ENCODE results near the gene RNF215. TPM values are rescaled to one million over a fixed set of nuclear protein-coding genes. Genes with fewer than 3 reads are reported as not detected.
"Not testable (repeated sequence)": the region's sequence is repeated elsewhere in the genome, so short reads cannot be mapped to it uniquely, and the experiment has no call there.

RNF215 gene
- total RNA-seq, 1 experiment from 2014 or later = 26.9 TPM

DNA sequence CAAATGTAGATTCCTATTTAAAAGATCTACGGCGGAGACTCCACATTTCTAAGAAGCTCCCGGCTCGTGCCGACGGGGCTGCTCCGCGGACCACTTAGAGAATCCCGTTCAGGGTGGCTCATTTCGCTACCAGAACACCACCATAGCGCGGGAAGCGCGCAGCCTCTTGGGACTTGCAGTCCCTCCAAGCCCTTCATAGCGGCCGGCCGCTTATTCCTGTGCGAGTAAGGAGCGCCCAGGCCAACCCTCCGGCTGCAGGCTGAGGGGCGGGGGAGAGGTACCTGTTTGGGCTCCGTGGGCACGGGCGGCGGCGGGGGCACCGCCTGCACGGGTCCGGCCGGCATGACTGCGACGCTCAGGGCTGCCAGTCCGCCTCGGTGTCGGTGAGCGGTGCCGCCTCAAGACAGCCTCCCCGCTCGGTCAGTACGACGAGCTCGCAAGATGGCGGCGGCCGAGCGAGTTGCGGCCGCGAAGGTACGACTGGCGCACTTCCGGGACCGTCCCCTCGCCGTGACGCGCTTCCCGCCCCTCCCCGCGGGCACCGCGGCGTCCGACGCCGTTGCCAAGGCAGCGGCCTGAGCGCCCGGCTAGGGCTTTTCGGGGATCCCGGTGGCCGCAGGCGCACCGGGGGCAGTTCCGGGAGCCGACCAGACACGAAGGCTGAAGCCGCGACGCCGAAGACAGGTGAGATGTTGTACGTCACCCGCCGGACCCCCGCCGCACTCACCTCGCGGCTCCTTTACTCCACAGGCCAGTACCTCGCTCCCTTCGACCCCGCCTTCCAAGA lies 30.6 kb downstream of the RNF215 start, which contains the start of the genes CCDC157 and SF3A1:
CCDC157 (plus strand) TSS at position 559 of the 787 bp plus-strand sequence. CDS start 8,994 bp downstream, outside the sequence.
SF3A1 (minus strand) TSS at position 446 of the 787 bp plus-strand sequence; CDS start at position 344, 102 bp downstream.
- Histone ChIP-seq H3K36me3 (peaks cover 21% of the 10 kb centered on the region), H3K27me3 (no peaks in the 10 kb centered on the region), H3K4me3 (peak within 1 kb of the TSS; percentile 99), H3K9me3 (no peaks in the 10 kb centered on the region)
- peak; percentile 80 for DNase-seq

DNA sequence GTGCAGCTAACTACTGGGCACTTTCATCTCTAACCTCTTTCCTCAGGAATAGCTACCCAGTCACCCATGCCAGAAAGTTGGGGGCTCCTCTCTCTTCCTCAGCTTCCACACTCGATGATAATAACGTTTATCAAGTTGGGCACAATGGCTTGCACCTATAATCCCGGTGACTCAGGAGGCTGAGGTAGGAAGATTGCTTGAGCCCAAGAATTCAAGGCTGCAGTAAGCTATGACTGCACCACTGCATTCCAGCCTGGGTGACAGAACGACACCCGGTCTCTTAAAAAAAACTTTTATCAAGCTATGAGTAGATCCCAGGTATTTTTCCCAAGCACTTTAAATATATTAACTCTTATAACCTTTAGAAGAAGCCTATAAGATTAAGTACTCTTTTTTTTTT lies 32.6 kb downstream of the RNF215 start:
- Histone ChIP-seq H3K4me3 (no peak overlapping the region), H3K27me3 (no peaks in the 10 kb centered on the region), H3K9me3 (no peaks in the 10 kb centered on the region), H3K36me3 (peaks cover 39% of the 10 kb centered on the region)
- no peak for DNase-seq

DNA sequence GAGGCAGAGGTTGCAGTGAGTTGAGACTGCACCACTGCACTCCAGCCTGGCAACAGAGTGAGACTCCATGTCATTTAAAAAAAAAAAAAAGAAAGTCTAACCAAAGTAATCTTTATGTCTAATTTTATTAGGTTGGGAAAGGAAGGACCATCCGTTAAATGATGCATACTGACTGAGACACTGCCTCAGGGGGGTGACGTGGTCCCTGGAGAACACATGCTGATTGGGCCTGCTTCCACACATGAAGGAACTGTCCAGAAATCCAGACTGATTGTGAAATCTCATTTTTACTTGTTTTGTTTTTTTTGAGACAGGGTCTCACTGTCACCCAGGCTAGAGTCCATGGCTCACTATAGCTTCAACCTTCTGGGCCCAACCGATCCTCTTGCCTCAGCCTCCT lies 36.0 kb downstream of the RNF215 start:
- H3K36me3 ChIP-seq = peaks cover 71% of the 10 kb centered on the region
- DNase-seq = no peak
- H3K4me3 ChIP-seq = no peak overlapping the region
- H3K27me3 ChIP-seq = no peaks in the 10 kb centered on the region
- H3K9me3 ChIP-seq = no peaks in the 10 kb centered on the region

DNA sequence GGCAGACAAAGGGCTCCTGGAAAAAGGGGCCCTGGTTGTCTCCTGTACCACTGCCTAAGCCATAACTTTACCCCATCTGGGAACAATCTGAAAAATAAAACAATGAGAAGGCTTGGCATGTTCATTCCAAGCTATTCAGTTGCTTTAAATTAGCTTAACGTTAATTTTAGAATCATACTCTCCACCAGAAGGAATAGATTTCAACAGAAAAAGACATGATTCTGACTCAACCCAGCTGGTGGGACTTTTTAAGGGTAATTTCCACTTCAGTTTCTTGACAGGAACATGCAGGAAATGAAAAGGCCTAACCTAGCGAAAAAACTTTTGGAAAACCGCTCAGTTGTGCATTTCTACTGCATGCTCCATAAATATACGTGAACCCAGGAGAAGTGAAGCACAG lies 38.4 kb downstream of the RNF215 start:
- Histone ChIP-seq H3K9me3 (no peaks in the 10 kb centered on the region), H3K27me3 (no peaks in the 10 kb centered on the region), H3K4me3 (no peak overlapping the region), H3K36me3 (peaks cover 89% of the 10 kb centered on the region)
- DNase-seq = no peak

DNA sequence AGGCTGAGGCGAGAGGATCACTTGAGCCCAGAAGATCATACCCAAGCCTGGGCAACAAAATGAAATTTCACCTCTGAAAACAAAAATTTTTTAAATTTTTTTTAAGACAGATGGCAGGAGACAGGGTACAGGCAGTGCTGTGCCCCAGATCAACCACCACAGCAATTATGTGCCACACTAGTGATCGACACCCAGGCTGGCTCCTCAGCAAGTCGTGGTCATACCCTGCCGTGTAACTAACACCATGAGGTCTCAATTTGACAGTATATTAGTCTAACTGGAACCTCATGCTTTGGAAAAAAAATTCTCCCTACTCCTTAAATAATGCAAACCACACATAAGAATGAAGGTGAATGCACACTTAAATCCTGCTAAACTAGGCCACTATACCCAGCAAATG lies 38.8 kb downstream of the RNF215 start:
- H3K9me3 ChIP-seq = no peaks in the 10 kb centered on the region
- H3K27me3 ChIP-seq = no peaks in the 10 kb centered on the region
- DNase-seq = no peak
- H3K36me3 ChIP-seq = peaks cover 89% of the 10 kb centered on the region
- no peak overlapping the region for H3K4me3 ChIP-seq

DNA sequence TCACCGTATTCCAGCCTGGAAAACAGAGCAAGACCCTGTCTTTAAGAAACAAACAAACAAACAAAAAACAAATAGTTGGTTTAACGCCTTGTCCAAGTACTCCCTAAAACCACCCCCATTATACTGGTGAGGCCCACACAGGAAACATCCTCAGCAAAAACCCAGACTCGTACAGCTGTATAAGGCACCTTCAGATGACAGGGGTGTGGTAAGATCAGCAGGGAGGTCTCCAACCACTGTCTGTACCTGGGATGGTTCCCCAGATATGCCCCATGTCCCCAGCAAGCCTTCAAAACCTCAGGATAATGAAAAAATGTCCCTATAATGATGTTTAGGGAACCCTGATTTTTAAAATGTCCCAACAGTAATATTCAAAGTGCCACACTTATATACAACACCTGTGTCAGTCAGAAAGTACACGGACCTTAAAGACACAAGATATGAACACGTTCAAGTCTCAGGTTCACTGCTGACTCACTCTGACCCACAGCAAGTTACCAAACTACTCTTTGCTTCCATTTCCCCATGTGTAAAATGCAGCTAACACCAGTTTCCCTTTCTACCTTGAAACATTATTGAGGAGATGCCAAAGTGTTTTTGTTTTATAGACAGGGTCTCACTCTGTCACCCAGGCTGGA lies 39.8 kb downstream of the RNF215 start:
- Histone ChIP-seq H3K9me3 (no peaks in the 10 kb centered on the region), H3K36me3 (peaks cover 90% of the 10 kb centered on the region), H3K27me3 (no peaks in the 10 kb centered on the region), H3K4me3 (no peak overlapping the region)
- no peak for DNase-seq

DNA sequence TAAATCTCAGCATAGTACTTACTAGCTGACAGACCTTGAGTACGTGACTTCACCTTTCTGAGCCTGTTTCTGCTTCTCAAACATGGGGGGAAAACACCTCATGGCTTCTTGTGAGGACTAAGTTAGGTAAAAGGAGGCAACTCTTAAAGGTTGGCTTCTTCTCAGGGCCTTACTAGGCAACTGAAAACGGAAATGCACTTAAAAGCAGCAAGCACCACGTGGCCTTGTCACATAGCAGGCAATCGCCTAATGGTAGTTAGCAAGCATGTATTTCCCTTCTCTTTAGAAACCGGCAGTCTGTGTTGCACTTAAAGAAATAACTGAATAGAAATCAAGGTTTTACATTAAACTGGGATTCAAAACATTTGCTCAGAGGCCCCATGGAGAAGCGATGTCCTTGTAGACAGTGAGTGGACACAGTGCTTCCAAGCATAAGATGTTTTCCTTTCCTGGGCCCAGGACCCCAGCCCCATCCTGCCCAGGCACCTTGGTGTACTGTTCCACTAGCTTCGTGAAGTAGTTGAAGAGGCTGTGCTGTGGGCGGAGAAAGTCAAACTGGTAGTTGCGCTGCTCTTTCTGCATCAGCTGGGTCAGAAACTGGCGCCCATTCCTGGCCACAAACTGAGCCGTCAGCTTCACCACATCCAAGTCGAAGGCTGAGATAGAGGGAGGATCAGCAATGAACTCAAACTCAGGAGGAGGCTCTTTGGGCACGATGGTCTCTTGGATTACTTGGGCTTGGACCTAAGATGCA lies 42.6 kb downstream of the RNF215 start:
- H3K9me3 ChIP-seq = no peaks in the 10 kb centered on the region
- peaks cover 94% of the 10 kb centered on the region for H3K36me3 ChIP-seq
- DNase-seq = no peak
- H3K4me3 ChIP-seq = no peak overlapping the region
- H3K27me3 ChIP-seq = no peaks in the 10 kb centered on the region

DNA sequence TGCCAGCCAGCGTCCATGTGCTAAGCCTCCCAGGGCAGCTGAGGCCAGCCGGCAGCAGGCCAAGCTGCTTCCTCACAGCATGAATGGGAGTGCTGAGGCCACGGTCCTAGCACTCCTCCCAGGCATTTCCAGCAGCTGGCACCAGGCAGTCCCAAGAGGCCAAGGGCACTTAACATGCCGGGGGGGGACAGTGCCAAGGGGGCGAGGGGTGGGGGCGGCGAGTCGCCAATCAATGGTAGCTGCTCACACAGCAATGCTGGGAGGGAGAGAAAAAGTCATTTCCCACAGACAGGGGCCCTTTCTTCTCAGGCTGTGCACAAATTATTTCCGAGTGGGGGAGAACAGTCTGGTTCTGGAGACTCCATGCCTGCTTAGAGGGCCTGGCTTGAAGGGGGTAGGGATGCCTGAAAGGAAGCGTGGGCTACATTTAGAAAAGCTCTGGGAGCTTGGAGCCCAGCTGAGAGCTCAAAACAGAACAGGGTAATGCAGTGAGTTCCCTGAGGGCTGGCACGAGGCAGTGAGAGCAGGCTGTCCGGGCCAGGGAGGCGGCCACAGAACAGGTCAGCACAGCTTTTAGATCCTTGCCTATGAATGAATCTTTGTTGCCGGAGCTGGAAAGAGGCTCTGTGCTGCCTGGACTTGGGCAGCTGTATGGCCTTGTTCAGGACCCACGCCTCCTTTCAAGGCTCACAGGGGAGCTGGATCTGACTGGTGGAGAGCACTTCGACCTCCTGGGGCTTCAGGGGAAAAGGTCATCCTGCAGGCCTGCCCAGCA lies 46.1 kb downstream of the RNF215 start:
- H3K36me3 ChIP-seq = peaks cover 92% of the 10 kb centered on the region
- H3K27me3 ChIP-seq = no peaks in the 10 kb centered on the region
- no peak overlapping the region for H3K4me3 ChIP-seq
- peak; percentile 37 for DNase-seq
- H3K9me3 ChIP-seq = no peaks in the 10 kb centered on the region

DNA sequence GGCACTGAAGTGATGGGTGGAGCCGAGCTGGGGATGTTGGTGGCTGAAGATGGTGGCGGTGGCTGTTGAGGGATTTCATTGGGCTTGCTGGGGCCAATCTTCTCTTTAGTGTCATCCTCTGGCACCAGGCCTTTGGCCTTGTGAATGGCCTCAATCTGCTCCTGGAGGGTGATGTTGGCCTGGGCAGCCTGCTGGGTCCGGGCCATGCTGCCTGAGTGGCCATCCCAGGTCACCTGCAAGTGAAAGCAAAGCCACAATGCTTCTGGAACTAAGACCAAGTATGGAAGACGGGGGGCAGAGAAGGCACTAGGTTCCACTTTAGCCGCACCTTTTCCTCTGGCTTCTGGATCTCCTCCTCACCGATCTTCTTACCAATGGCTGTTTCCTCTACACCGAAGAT lies 48.4 kb downstream of the RNF215 start:
- DNase-seq = no peak
- Histone ChIP-seq H3K36me3 (peaks cover 92% of the 10 kb centered on the region), H3K9me3 (no peaks in the 10 kb centered on the region), H3K27me3 (no peaks in the 10 kb centered on the region), H3K4me3 (no peak overlapping the region)

DNA sequence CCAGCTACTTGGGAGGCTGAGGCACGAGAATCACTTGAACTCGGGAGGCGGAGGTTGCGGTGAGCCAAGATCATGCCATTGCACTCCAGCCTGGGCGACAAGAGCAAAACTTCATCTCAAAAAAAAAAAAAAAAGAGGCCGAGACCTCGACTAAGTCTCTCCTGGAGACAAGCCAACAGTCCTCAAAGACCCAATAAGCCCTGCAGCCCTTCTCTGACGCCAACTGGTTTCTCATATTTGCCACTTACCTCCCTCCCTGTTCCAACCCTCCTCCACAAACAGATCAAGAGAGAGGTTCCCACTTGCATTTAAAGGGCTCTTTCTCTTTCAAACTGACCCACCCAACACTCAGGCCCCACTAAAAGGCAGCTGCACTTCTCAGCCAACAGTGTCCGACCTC lies 48.9 kb downstream of the RNF215 start:
- not testable (repeated sequence) for H3K27me3 ChIP-seq, H3K9me3 ChIP-seq, DNase-seq, H3K4me3 ChIP-seq
- H3K36me3 ChIP-seq = peaks cover 92% of the 10 kb centered on the region

DNA sequence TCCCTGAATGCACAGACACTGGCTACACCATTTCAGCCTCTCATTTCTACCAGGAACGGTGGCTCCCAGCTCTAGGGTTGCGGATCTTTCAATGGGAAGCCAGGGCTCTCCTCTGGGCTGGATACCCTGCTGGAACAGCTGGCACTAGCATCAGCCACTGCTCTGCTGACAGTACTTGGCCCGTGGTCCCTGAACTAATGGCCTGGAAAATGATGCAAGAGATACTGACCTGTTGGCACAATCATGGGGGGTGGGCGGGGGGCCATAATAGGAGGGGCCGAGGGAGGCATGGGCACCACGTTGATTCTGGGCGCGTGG lies 49.8 kb downstream of the RNF215 start:
- Histone ChIP-seq H3K4me3 (no peak overlapping the region), H3K9me3 (no peaks in the 10 kb centered on the region), H3K36me3 (peaks cover 92% of the 10 kb centered on the region), H3K27me3 (no peaks in the 10 kb centered on the region)
- no peak for DNase-seq

DNA sequence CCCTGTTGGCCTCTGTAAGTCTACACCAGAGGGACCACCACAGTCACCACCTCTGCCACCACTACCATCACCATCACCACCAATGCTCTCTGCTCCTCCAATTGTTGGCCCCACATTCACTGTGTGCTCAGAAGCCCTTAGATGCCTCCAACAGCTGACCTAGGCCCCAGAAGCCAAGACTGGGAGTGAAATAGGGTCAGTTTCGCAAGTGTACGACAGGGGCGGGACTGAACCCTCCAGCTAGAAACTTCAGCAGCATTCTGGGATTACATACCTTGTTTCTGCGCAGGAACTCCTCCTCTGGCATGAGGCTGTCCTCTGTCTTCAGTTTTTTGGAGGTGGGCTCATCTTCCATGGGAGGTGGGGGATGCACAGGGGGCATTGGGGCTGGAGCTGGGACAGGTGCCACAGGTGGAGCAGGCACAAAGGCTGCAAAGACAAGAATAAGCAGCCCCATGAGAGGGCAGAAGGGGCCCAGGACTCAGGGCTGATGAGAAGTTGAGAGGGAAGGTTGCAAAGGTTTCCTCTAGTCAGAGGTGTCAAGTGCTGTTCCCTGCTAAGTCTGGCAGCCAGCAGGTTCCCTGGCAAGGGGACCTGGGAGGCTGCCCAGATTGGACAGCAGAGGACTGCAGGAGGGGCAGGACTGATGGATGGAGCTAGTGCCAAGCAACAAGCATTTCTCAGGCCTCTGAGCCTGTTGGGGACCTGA lies 50.3 kb downstream of the RNF215 start:
- H3K4me3 ChIP-seq = no peak overlapping the region
- peaks cover 91% of the 10 kb centered on the region for H3K36me3 ChIP-seq
- no peaks in the 10 kb centered on the region for H3K27me3 ChIP-seq
- H3K9me3 ChIP-seq = no peaks in the 10 kb centered on the region
- DNase-seq = no peak

DNA sequence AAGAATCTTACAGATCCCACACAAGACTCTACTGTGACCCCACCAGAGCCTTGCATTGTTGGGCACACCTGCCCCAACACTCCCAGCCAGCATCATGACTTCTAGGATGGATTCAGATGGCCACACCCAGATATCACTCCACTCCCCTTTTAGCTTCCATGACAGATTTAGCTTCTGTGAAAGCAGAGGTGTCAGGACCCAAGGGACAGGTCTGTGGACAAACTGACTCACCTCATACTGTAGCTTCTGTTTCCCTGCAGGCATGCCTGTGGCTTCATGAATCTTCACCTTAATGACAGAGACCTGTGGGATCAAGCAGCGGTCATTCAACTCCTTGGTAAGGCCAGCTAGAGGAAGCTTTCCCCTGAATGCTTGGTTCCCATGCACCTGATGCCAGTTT lies 52.0 kb downstream of the RNF215 start:
- Histone ChIP-seq H3K9me3 (no peaks in the 10 kb centered on the region), H3K27me3 (no peaks in the 10 kb centered on the region), H3K36me3 (peaks cover 81% of the 10 kb centered on the region), H3K4me3 (no peak overlapping the region)
- DNase-seq = no peak

DNA sequence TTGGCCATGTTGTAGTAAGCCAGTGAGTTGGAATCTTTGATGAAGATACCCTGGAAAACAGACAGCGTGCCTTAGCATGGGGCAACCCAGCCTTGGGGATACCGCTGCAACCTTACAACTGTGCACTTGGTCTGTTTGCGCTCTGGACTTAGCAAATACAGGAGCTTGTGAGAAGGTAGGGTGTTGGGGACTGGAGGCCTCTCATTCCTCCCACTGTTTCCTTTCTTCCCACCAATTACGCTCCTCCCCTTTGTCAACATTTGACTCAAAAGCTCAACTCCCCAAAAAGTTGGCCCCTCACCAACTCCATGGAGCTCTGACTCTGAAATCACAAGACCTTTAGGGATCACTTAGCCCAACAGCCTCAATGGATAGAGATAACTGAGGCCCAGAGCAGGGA lies 52.6 kb downstream of the RNF215 start:
- Histone ChIP-seq H3K27me3 (no peaks in the 10 kb centered on the region), H3K4me3 (no peak overlapping the region), H3K9me3 (no peaks in the 10 kb centered on the region), H3K36me3 (peaks cover 76% of the 10 kb centered on the region)
- DNase-seq = no peak

DNA sequence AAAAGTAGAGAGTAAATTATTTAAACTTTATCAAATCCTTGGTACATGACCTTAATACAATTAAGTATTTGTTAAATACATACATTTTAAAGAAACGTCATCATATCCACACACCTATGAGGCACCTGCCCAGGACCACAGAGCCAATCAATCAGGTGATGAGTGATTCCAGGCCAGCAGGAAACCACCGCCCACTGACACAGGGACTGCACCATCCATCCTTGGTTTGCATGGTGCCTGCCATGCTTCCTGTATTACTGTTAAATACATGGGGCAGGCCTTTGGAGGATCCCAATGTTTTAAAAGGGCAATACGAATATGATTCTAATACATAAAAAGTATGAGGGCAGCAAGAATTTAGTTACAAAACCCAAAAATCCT lies 53.5 kb downstream of the RNF215 start:
- Histone ChIP-seq H3K36me3 (peaks cover 75% of the 10 kb centered on the region), H3K9me3 (no peaks in the 10 kb centered on the region), H3K4me3 (no peak overlapping the region), H3K27me3 (no peaks in the 10 kb centered on the region)
- no peak for DNase-seq

DNA sequence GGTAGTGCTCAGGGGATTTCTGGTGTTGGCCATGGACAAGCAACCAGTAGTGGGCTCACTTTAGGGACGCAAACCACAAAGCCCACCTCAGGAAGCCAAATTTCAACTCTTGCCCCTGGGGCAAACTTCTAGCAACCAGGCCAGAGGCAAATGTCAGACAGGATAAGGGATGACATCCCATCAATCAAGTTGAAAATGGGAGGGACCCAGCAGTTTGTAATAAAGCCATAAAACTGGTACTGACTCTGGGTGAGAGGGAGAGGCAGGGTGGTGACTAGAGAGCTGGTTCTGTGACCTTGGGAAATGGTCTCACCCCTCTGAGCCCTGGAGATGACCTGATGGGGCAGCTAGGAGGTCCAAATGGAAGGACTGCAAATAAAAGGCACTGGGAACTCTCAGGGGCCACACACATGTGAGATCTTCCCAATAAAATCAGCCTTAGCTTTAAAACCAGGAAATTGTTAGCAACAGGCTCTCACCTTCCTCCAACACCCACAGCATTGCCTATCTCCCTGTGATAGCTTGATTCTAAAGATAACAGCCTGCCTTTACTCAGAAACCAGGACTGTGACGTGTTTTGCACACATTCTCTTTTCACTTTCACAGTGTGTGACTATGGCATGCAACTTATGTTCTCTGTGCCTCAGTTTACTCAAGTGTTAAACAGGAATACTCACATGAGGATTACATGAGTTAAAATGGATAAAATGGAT lies 54.1 kb downstream of the RNF215 start:
- Histone ChIP-seq H3K27me3 (no peaks in the 10 kb centered on the region), H3K9me3 (no peaks in the 10 kb centered on the region), H3K4me3 (no peak overlapping the region), H3K36me3 (peaks cover 69% of the 10 kb centered on the region)
- no peak for DNase-seq
